SJCRH30 (cell line): ENCODE results near the gene NTRK3. TPM values are rescaled to one million over a fixed set of nuclear protein-coding genes. Genes with fewer than 3 reads are reported as not detected.

Experiments
- DNase-seq, 2 experiments: peaks; one replicate each; pipeline ENCODE4 v3.0.0-alpha.2; 2015 to 2020
- H3K27ac ChIP-seq: fragments of 250-450 bp; sonication (Bioruptor Pico); 2 replicates; pipeline ENCODE4 v1.5.1; 2020; ENCODE audit warnings: mild to moderate bottlenecking, moderate library complexity
- H3K27me3 ChIP-seq: fragments of 250-450 bp; sonication (Bioruptor Pico); 2 replicates; pipeline ENCODE4 v1.5.1; 2020; ENCODE audit warnings: mild to moderate bottlenecking, moderate library complexity
- H3K36me3 ChIP-seq: fragments of 250-450 bp; sonication (Bioruptor Pico); 2 replicates; pipeline ENCODE4 v1.5.1; 2020; ENCODE audit warnings: mild to moderate bottlenecking, moderate library complexity
- H3K4me1 ChIP-seq: fragments of 250-450 bp; sonication (Bioruptor Pico); 2 replicates; pipeline ENCODE4 v1.5.1; 2020; ENCODE audit warnings: mild to moderate bottlenecking, moderate library complexity
- H3K4me3 ChIP-seq: fragments of 250-450 bp; sonication (Bioruptor Pico); 2 replicates; pipeline ENCODE4 v1.5.1; 2020; ENCODE audit warnings: mild to moderate bottlenecking, moderate library complexity
- H3K9me3 ChIP-seq: fragments of 250-450 bp; sonication (Bioruptor Pico); replicated peaks from 2 replicates; pipeline ENCODE4 v1.5.1; 2020; ENCODE audit warnings: mild to moderate bottlenecking, moderate library complexity
- total RNA-seq: library from RNA; depleted of rRNA; stranded (reverse); fragments of >200 nt; shearing (Covaris generic); gene quantifications from 2 replicates; pipeline ENCODE4 v1.2.3, GENCODE V29; 2014

NTRK3 gene
- total RNA-seq, 1 experiment from 2014 or later = 7.6 TPM

DNA sequence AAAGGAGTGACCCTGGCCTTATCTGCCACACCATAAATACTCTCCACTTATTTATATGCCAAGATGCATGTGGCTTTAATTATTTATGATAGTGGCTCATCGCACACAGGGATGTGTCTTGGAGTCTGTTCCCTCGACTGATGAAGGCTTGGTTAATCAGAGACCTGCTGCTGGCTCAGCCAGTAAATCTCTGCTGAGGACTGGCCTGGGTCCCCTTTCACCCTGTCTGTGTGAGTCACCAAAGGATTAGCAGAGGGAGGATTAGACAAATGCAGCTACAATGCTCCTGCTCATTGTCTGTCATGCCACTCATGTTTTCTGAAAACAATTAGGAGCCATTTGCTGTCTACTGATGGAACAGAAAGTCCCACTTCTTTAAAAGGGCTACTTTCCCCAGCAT lies 226.8 kb downstream of the NTRK3 start:
- Histone ChIP-seq H3K36me3 (no peaks in the 10 kb centered on the region), H3K27ac (peak overlapping the region; percentile 43), H3K27me3 (no peaks in the 10 kb centered on the region), H3K9me3 (peaks cover 4% of the 10 kb centered on the region; the same call in 1 of the 2 replicates), H3K4me1 (peaks cover 18% of the 10 kb centered on the region), H3K4me3 (no peak overlapping the region)
- DNase-seq = peak; percentile 62 to 73

DNA sequence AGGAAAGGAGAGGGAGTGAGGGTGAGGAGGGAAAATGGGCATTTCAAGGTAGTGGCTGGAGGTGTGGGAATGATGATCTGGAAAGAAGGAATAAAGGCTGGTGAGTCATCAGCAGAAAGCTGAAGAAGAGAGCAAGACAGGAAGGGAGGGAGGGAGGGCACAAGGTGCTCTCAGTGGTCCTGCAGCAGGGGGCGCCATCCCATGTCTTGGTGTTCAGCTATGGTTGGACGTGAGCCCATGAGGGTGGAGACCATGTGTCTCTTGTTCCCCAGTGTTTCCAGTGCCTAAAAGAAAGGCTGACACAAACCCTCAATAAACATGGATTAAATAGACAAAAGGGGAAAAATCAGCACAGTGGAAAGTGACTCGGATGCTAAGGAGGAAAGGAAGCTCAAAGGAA lies 228.5 kb downstream of the NTRK3 start:
- DNase-seq = peak in 1 of 2 experiments; percentile 28
- Histone ChIP-seq H3K4me1 (peaks cover 28% of the 10 kb centered on the region), H3K9me3 (peaks cover 4% of the 10 kb centered on the region; the same call in 1 of the 2 replicates), H3K27ac (no peak overlapping the region), H3K4me3 (no peak overlapping the region), H3K27me3 (no peaks in the 10 kb centered on the region), H3K36me3 (no peaks in the 10 kb centered on the region)

GRCh38 chr15:88023914-88024313 lies 232.6 kb downstream of the NTRK3 start:
- no peak overlapping the region for H3K4me3 ChIP-seq
- no peaks in the 10 kb centered on the region for H3K27me3 ChIP-seq
- no peaks in the 10 kb centered on the region for H3K36me3 ChIP-seq
- peak in 1 of 2 experiments; percentile 41 for DNase-seq
- H3K27ac ChIP-seq = peak overlapping the region; percentile 91
- H3K9me3 ChIP-seq = no peaks in the 10 kb centered on the region
- H3K4me1 ChIP-seq = peaks cover 30% of the 10 kb centered on the region

DNA sequence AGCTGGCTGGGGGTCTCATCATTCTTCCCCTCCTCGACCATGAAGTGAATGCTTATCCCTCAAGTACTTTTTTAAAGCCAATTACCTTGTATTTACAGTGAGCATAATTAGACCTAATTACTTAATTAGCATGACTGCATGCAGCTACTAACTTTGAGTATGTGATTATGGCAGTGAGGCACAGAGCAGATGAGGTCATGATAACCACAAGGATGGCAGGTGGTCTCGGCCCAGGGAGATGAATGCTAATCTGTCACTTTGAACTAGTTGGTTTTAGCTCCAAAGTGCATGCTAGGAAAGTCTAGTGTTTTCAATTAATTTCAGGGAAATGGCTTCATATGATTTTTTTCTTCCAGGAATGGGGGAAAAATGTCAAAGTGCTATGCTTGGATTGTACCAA lies 233.8 kb downstream of the NTRK3 start:
- no peak overlapping the region for H3K4me3 ChIP-seq
- peak; percentile 82 to 91 for DNase-seq

GRCh38 chr15:88021601-88022000 lies 234.9 kb downstream of the NTRK3 start:
- H3K4me1 ChIP-seq = peaks cover 30% of the 10 kb centered on the region
- no peaks in the 10 kb centered on the region for H3K27me3 ChIP-seq
- DNase-seq = peak in 1 of 2 experiments; percentile 15
- no peak overlapping the region for H3K4me3 ChIP-seq
- no peaks in the 10 kb centered on the region for H3K9me3 ChIP-seq
- H3K36me3 ChIP-seq = no peaks in the 10 kb centered on the region
- H3K27ac ChIP-seq = peak overlapping the region; percentile 91

More for the DNA sequence above, 233.8 kb downstream of the NTRK3 start:
- H3K27ac ChIP-seq = peak overlapping the region; percentile 91
- H3K9me3 ChIP-seq = no peaks in the 10 kb centered on the region
- no peaks in the 10 kb centered on the region for H3K36me3 ChIP-seq
- peaks cover 30% of the 10 kb centered on the region for H3K4me1 ChIP-seq
- no peaks in the 10 kb centered on the region for H3K27me3 ChIP-seq

GRCh38 chr15:88020806-88021205 lies 235.7 kb downstream of the NTRK3 start:
- no peaks in the 10 kb centered on the region for H3K36me3 ChIP-seq
- H3K4me1 ChIP-seq = peaks cover 30% of the 10 kb centered on the region
- H3K9me3 ChIP-seq = no peaks in the 10 kb centered on the region
- no peak overlapping the region for H3K27ac ChIP-seq
- no peaks in the 10 kb centered on the region for H3K27me3 ChIP-seq
- DNase-seq = no peak
- no peak overlapping the region for H3K4me3 ChIP-seq

- Histone ChIP-seq H3K4me3 (no peak overlapping the region), H3K4me1 (peaks cover 30% of the 10 kb centered on the region), H3K36me3 (no peaks in the 10 kb centered on the region), H3K27me3 (no peaks in the 10 kb centered on the region), H3K27ac (no peak overlapping the region), H3K9me3 (no peaks in the 10 kb centered on the region)
- DNase-seq = no peak
Observed at GRCh38 chr15:88019656-88020055, 236.9 kb downstream of the NTRK3 start.

DNA sequence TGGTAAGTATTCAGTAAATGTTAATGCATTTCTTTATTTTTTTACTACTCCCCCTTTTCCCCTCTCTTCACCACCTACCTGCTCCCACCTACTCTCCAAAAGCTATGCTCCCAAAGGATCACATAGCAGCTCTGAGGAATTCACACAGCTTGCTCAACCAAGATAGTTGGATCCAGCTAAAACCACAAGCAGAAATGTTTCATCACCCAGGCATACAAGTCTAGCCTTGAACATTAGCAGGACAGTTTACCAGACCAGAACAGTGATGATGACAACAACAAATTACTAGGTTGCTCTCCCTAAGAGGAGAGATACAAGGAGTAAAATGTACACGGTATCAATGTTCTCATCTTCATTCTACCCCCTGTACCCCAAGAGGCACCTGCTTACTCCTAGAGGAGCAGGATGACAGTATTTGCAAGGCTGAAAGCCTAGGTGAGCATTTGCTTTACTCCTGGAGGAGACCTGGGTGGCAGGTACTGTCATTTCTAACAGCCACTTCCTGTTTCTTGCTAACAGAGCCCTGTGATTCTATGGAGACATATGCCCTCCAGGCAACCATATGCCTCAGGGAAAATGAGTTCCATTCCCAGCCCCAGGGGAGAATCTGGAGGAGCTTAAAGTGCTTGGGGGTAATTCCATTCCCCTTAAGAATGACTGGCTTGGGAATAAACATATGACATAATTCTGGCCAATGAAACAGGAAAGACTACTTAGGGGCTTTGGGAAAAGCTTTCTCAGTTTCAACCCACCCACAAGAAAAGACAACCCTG lies 237.5 kb downstream of the NTRK3 start:
- Histone ChIP-seq H3K27me3 (no peaks in the 10 kb centered on the region), H3K36me3 (no peaks in the 10 kb centered on the region), H3K9me3 (no peaks in the 10 kb centered on the region), H3K27ac (no peak overlapping the region), H3K4me1 (peaks cover 30% of the 10 kb centered on the region), H3K4me3 (no peak overlapping the region)
- DNase-seq = peak; percentile 18 to 40

- Histone ChIP-seq H3K27ac (no peak overlapping the region), H3K4me1 (peaks cover 18% of the 10 kb centered on the region), H3K9me3 (no peaks in the 10 kb centered on the region), H3K27me3 (no peaks in the 10 kb centered on the region), H3K4me3 (no peak overlapping the region), H3K36me3 (no peaks in the 10 kb centered on the region)
- no peak for DNase-seq
Observed at GRCh38 chr15:88017753-88018152, 238.8 kb downstream of the NTRK3 start.

- Histone ChIP-seq H3K27me3 (no peaks in the 10 kb centered on the region), H3K36me3 (no peaks in the 10 kb centered on the region), H3K4me3 (no peak overlapping the region), H3K9me3 (no peaks in the 10 kb centered on the region), H3K27ac (no peak overlapping the region), H3K4me1 (peaks cover 5% of the 10 kb centered on the region)
- no peak for DNase-seq
Observed at GRCh38 chr15:88016406-88016805, 240.1 kb downstream of the NTRK3 start.

GRCh38 chr15:88015228-88015860 lies 241.2 kb downstream of the NTRK3 start:
- Histone ChIP-seq H3K9me3 (no peaks in the 10 kb centered on the region), H3K4me1 (no peaks in the 10 kb centered on the region), H3K27me3 (no peaks in the 10 kb centered on the region), H3K4me3 (no peak overlapping the region), H3K27ac (no peak overlapping the region), H3K36me3 (no peaks in the 10 kb centered on the region)
- DNase-seq = no peak

GRCh38 chr15:88014454-88015160 lies 241.9 kb downstream of the NTRK3 start:
- H3K4me3 ChIP-seq = no peak overlapping the region
- no peaks in the 10 kb centered on the region for H3K36me3 ChIP-seq
- H3K4me1 ChIP-seq = no peaks in the 10 kb centered on the region
- H3K27me3 ChIP-seq = no peaks in the 10 kb centered on the region
- no peak overlapping the region for H3K27ac ChIP-seq
- no peak for DNase-seq
- H3K9me3 ChIP-seq = no peaks in the 10 kb centered on the region

DNA sequence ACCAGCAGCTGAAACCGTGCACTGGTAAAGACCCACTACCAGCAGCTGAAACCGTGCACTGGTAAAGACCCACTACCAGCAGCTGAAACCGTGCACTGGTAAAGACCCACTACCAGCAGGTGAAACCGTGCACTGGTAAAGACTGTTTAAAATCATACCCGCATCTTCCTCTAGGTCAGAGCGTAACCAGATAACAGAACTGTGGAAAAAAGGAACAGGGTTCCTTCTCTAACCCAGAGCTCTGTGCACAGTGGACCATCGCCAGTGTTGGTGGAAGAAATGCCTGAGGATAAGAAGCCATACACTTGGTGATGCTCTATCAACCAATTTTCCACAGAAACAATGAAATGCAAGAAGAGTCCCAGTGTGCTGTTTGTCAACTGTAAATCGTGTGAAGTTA lies 243.4 kb downstream of the NTRK3 start:
- H3K4me1 ChIP-seq = no peaks in the 10 kb centered on the region

GRCh38 chr15:88012688-88013087 lies 243.9 kb downstream of the NTRK3 start:
- Histone ChIP-seq H3K4me3 (no peak overlapping the region), H3K9me3 (no peaks in the 10 kb centered on the region), H3K4me1 (no peaks in the 10 kb centered on the region), H3K27ac (no peak overlapping the region), H3K27me3 (no peaks in the 10 kb centered on the region), H3K36me3 (no peaks in the 10 kb centered on the region)
- DNase-seq = no peak

More for the DNA sequence above, 243.4 kb downstream of the NTRK3 start:
- H3K27ac ChIP-seq = no peak overlapping the region
- no peaks in the 10 kb centered on the region for H3K9me3 ChIP-seq
- no peaks in the 10 kb centered on the region for H3K36me3 ChIP-seq
- H3K4me3 ChIP-seq = no peak overlapping the region
- no peak for DNase-seq
- no peaks in the 10 kb centered on the region for H3K27me3 ChIP-seq

- Histone ChIP-seq H3K36me3 (no peaks in the 10 kb centered on the region), H3K27ac (no peak overlapping the region), H3K4me1 (no peaks in the 10 kb centered on the region), H3K4me3 (no peak overlapping the region), H3K27me3 (no peaks in the 10 kb centered on the region), H3K9me3 (no peaks in the 10 kb centered on the region)
- DNase-seq = no peak
Observed at GRCh38 chr15:88012233-88012632, 244.3 kb downstream of the NTRK3 start.
